Upper lobe of left lung (tissue), 6 donors: ENCODE measurements around the gene BCAS3. TPM values are rescaled to one million over a fixed set of nuclear protein-coding genes. Genes with fewer than 3 reads are reported as not detected.

Experiments used
- ATAC-seq, 2 donors: fragments of 200-7000 bp; cut with Tn5 transposase; one replicate each; pipeline ENCODE4 v1.9.1; 2022; ENCODE audit warnings: mild to moderate bottlenecking in 2 of 2, moderate library complexity in 2 of 2; ENCODE audit not compliant: low FRiP score in 2 of 2
- DNase-seq, 2 donors: peaks; one replicate each; pipeline ENCODE4 v3.0.0-alpha.2; 2019 to 2020
- H3K27ac ChIP-seq, 4 donors: fragments of 200-600 bp; sonication (generic); one replicate each; pipeline ENCODE4 v1.5.1; 2016 to 2019
- H3K27me3 ChIP-seq, 4 donors: fragments of 200-600 bp; sonication (generic); one replicate each; pipeline ENCODE4 v1.5.1; 2017 to 2019
- H3K36me3 ChIP-seq, 4 donors: fragments of 200-600 bp; sonication (generic); one replicate each; pipeline ENCODE4 v1.5.1; 2016 to 2019
- H3K4me1 ChIP-seq, 4 donors: fragments of 200-600 bp; sonication (generic); one replicate each; pipeline ENCODE4 v1.5.1; 2018 to 2019
- H3K4me3 ChIP-seq, 4 donors: fragments of 200-600 bp; sonication (generic); one replicate each; pipeline ENCODE4 v1.5.1; 2017 to 2019; ENCODE audit warnings: mild to moderate bottlenecking in 2 of 4, moderate library complexity in 1 of 4
- H3K9me3 ChIP-seq, 4 donors: fragments of 200-600 bp; sonication (generic); one replicate each; pipeline ENCODE4 v1.5.1; 2018 to 2019
- EP300 ChIP-seq, 4 donors: sonication (generic); formaldehyde crosslinking; IDR thresholded peaks; one replicate each; pipeline ENCODE4 v1.5.1; 2017; ENCODE audit warnings: antibody characterized with exemption in 4 of 4, control low read depth in 2 of 4
- POLR2A ChIP-seq, 4 donors: fragments of 450-650 bp; IDR thresholded peaks; one replicate each; pipeline ENCODE4 v1.5.1; 2016 to 2017; ENCODE audit warnings: antibody characterized with exemption in 4 of 4, mild to moderate bottlenecking in 2 of 4
- POLR2AphosphoS5 ChIP-seq, 2 donors: sonication (generic); formaldehyde crosslinking; IDR thresholded peaks; one replicate each; pipeline ENCODE4 v1.5.1; 2017; ENCODE audit warnings: antibody characterized with exemption in 2 of 2
- WGBS, 2 donors: methylation state at CpG; one replicate each; pipeline ENCODE4 v1.1.5; 2017 to 2018; 5-methylcytosine and 5-hydroxymethylcytosine counted together
- total RNA-seq, 6 donors: library from RNA; depleted of rRNA in 4 of 6; stranded (reverse); fragments of >200 nt in 4 of 6; gene quantifications; one replicate each; pipeline versions ENCODE4 v1.1.0 to v1.2.1, GENCODE V29; 2016 to 2021
- TF ChIP-seq, protein P1 (sequence below), 6 experiments: fragments of 450-650 bp in 4 of 6; fragments of 200-600 bp in 2 of 6; sonication (generic) in 2 of 6; IDR thresholded peaks; one replicate each; pipeline ENCODE4 v1.5.1; 2016 to 2019; ENCODE audit warnings: antibody characterized with exemption in 6 of 6
- donor health status: DM: no; HTN: no; CAD: no; lungs with moderate emphysema.
- donor health status: DM: no; HTN: yes; CAD: no; lungs with severe emphysema.

BCAS3 gene
- total RNA-seq, 6 donors from 2014 or later, result 20.1 to 111 (median 37.0) TPM

GRCh38 chr17:61048376-61049106 is 370.9 kb downstream of the BCAS3 start:
- no peak for ATAC-seq
- 66 to 73% methylated on average over 3 of the region's 3 CpGs for WGBS, 2 donors

DNA sequence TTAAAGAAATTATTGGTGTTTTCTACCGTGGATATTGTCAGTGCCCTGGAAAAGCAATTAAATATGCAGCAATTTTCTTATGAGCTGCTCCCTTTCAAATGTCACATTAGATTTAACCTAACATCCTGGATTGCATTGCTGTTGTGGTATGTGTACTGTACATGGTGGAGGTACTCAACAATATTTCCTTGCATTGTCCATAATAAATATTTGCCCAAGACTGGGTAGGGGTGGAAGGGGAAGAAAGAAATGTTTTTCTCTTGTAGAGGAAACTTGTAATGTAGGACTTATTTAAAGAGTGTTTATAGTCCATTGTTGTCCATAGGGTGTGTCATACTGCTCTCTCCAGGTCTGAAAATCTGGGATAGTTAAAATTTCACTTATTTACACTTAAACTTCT is 375.8 kb downstream of the BCAS3 start:
- Histone ChIP-seq H3K4me1 (peaks cover 9 to 35% (median 15%) of the 10 kb centered on the region in 4 donors), H3K36me3 (no peaks in the 10 kb centered on the region), H3K9me3 (no peaks in the 10 kb centered on the region), H3K27ac (peak overlapping the region in 3 of 4 donors; percentile 4 to 64 (median 51)), H3K4me3 (no peak overlapping the region), H3K27me3 (no peaks in the 10 kb centered on the region)
- TF ChIP-seq POLR2A (IDR thresholded peaks at IDR 0.05), result no peak
- TF ChIP-seq EP300 (IDR thresholded peaks at IDR 0.05), result no peak
- TF ChIP-seq, protein P1, sequence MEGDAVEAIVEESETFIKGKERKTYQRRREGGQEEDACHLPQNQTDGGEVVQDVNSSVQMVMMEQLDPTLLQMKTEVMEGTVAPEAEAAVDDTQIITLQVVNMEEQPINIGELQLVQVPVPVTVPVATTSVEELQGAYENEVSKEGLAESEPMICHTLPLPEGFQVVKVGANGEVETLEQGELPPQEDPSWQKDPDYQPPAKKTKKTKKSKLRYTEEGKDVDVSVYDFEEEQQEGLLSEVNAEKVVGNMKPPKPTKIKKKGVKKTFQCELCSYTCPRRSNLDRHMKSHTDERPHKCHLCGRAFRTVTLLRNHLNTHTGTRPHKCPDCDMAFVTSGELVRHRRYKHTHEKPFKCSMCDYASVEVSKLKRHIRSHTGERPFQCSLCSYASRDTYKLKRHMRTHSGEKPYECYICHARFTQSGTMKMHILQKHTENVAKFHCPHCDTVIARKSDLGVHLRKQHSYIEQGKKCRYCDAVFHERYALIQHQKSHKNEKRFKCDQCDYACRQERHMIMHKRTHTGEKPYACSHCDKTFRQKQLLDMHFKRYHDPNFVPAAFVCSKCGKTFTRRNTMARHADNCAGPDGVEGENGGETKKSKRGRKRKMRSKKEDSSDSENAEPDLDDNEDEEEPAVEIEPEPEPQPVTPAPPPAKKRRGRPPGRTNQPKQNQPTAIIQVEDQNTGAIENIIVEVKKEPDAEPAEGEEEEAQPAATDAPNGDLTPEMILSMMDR (IDR thresholded peaks at IDR 0.05), result no peak
- TF ChIP-seq POLR2AphosphoS5 (IDR thresholded peaks at IDR 0.05), result no peak
- ATAC-seq, result no peak
- 33 to 80% methylated on average over 1 of the region's 1 CpG for WGBS, 2 donors
- DNase-seq, result no peak

More at GRCh38 chr17:61048376-61049106, 370.9 kb downstream of the BCAS3 start:
- Histone ChIP-seq H3K36me3 (no peaks in the 10 kb centered on the region), H3K4me1 (peaks cover 5 to 26% (median 11%) of the 10 kb centered on the region in 4 donors), H3K27ac (peak overlapping the region in 2 of 4 donors; percentile 16 to 55), H3K9me3 (no peaks in the 10 kb centered on the region), H3K27me3 (no peaks in the 10 kb centered on the region), H3K4me3 (no peak overlapping the region)
- DNase-seq, result no peak
- no peak for TF ChIP-seq POLR2AphosphoS5 (IDR thresholded peaks at IDR 0.05)
- TF ChIP-seq POLR2A (IDR thresholded peaks at IDR 0.05), result no peak
- TF ChIP-seq, protein P1 (IDR thresholded peaks at IDR 0.05), result no peak
- TF ChIP-seq EP300 (IDR thresholded peaks at IDR 0.05), result no peak

GRCh38 chr17:61054436-61054835 is 376.8 kb downstream of the BCAS3 start:
- Histone ChIP-seq H3K27ac (peak overlapping the region; percentile 5 to 64 (median 26)), H3K4me3 (no peak overlapping the region), H3K9me3 (no peaks in the 10 kb centered on the region), H3K27me3 (no peaks in the 10 kb centered on the region), H3K4me1 (peaks cover 9 to 31% (median 12%) of the 10 kb centered on the region in 4 donors), H3K36me3 (no peaks in the 10 kb centered on the region)
- ATAC-seq (no peak), DNase-seq (no peak)
- WGBS, 2 donors, result 93 to 100% methylated on average over 1 of the region's 1 CpG
- TF ChIP-seq EP300 (IDR thresholded peaks at IDR 0.05), result no peak
- TF ChIP-seq POLR2A (IDR thresholded peaks at IDR 0.05), result no peak
- TF ChIP-seq, protein P1 (IDR thresholded peaks at IDR 0.05), result no peak
- no peak for TF ChIP-seq POLR2AphosphoS5 (IDR thresholded peaks at IDR 0.05)

DNA sequence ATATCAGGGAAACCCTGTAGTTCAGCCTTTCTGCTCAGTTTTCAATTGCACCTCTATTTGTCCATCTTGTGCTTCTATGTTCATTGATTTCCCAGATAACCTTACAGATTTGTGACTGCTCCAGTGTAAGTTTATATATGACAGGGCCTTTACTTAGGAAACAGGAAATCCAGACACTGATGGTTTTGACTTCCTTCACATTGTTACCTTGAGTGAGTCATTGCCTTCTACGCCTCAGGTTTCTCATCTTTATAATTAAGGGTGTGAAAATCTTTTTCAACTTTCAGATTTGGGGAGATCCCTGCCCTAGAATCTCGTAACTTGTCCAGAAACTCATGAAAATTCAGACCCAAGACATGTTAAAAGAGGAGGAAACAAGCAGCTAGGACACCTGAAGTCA is 379.6 kb downstream of the BCAS3 start:
- peak overlapping the region in 1 of 4 donors; percentile 29 for H3K27ac ChIP-seq
- WGBS, 2 donors, result 70 to 84% methylated on average over 2 of the region's 2 CpGs
- TF ChIP-seq, protein P1 (IDR thresholded peaks at IDR 0.05), result no peak
- TF ChIP-seq POLR2A (IDR thresholded peaks at IDR 0.05) (no peak), POLR2AphosphoS5 (IDR thresholded peaks at IDR 0.05) (no peak), EP300 (IDR thresholded peaks at IDR 0.05) (no peak)
- ATAC-seq, result no peak
- H3K4me1 ChIP-seq, result peaks cover 9 to 31% (median 12%) of the 10 kb centered on the region in 4 donors
- DNase-seq, result no peak
- H3K27me3 ChIP-seq, result no peaks in the 10 kb centered on the region
- no peak overlapping the region for H3K4me3 ChIP-seq
- no peaks in the 10 kb centered on the region for H3K9me3 ChIP-seq
- no peaks in the 10 kb centered on the region for H3K36me3 ChIP-seq
